ENCODE results near the gene NUP98.
A peak's percentile ranks its signal among the peaks of the same experiment; 100 is the strongest.

Gene NUP98

GRCh38 chr11:3809624-3809928 lies 12.2 kb upstream of the NUP98 start:
- Histone ChIP-seq H3K9me3 (ENCODE audit: severe bottlenecking) (no peaks in the 10 kb centered on the region), H3K36me3 (ENCODE audit: low read depth) (no peaks in the 10 kb centered on the region), H3K4me1 (ENCODE audit: insufficient read depth, poor library complexity, severe bottlenecking) (peaks cover 2% of the 10 kb centered on the region), H3K4me3 (ENCODE audit: severe bottlenecking) (no peak overlapping the region), H3K27ac (ENCODE audit: poor library complexity, severe bottlenecking) (no peak overlapping the region), H3K27me3 (ENCODE audit: insufficient read depth, poor library complexity, severe bottlenecking) (no peaks in the 10 kb centered on the region)
- no peak for TF ChIP-seq CTCF (IDR thresholded peaks at IDR 0.05; ENCODE audit: poor library complexity, severe bottlenecking)
- ATAC-seq (ENCODE audit: low read depth): no peak
- DNase-seq (ENCODE audit: low spot score): no peak

GRCh38 chr11:3808861-3809623 lies 11.7 kb upstream of the NUP98 start:
- Histone ChIP-seq H3K4me1 (ENCODE audit: insufficient read depth, poor library complexity, severe bottlenecking) (peaks cover 7% of the 10 kb centered on the region), H3K36me3 (ENCODE audit: low read depth) (no peaks in the 10 kb centered on the region), H3K27me3 (ENCODE audit: insufficient read depth, poor library complexity, severe bottlenecking) (no peaks in the 10 kb centered on the region), H3K27ac (ENCODE audit: poor library complexity, severe bottlenecking) (peak overlapping the region; percentile 28), H3K9me3 (ENCODE audit: severe bottlenecking) (no peaks in the 10 kb centered on the region), H3K4me3 (ENCODE audit: severe bottlenecking) (peak overlapping the region; percentile 64)
- peak; percentile 80 for ATAC-seq (ENCODE audit: low read depth)
- TF ChIP-seq CTCF (IDR thresholded peaks at IDR 0.05; ENCODE audit: poor library complexity, severe bottlenecking): peak; percentile 76
- DNase-seq (ENCODE audit: low spot score): no peak

- no peaks in the 10 kb centered on the region for H3K27me3 ChIP-seq (ENCODE audit: insufficient read depth, poor library complexity, severe bottlenecking)
- peak within 1 kb of the TSS; percentile 28 for H3K27ac ChIP-seq (ENCODE audit: poor library complexity, severe bottlenecking)
- DNase-seq (ENCODE audit: low spot score) (no peak), ATAC-seq (ENCODE audit: low read depth) (peak; percentile 60)
- TF ChIP-seq CTCF (IDR thresholded peaks at IDR 0.05; ENCODE audit: poor library complexity, severe bottlenecking): peak; percentile 52
- no peaks in the 10 kb centered on the region for H3K36me3 ChIP-seq (ENCODE audit: low read depth)
- H3K9me3 ChIP-seq (ENCODE audit: severe bottlenecking): no peaks in the 10 kb centered on the region
- peaks cover 11% of the 10 kb centered on the region for H3K4me1 ChIP-seq (ENCODE audit: insufficient read depth, poor library complexity, severe bottlenecking)
- H3K4me3 ChIP-seq (ENCODE audit: severe bottlenecking): peak within 1 kb of the TSS; percentile 64
Observed at GRCh38 chr11:3807909-3808860, 10.8 kb upstream of the NUP98 start, which contains the start of gene PGAP2. Gene PGAP2 (plus strand): TSS chr11:3808560. CDS start chr11:3811260, 2,700 bp downstream.

GRCh38 chr11:3803726-3804495 lies 6.6 kb upstream of the NUP98 start:
- Histone ChIP-seq H3K4me1 (ENCODE audit: insufficient read depth, poor library complexity, severe bottlenecking) (peaks cover 11% of the 10 kb centered on the region), H3K27me3 (ENCODE audit: insufficient read depth, poor library complexity, severe bottlenecking) (no peaks in the 10 kb centered on the region), H3K4me3 (ENCODE audit: severe bottlenecking) (no peak overlapping the region), H3K36me3 (ENCODE audit: low read depth) (no peaks in the 10 kb centered on the region), H3K27ac (ENCODE audit: poor library complexity, severe bottlenecking) (peak overlapping the region; percentile 54), H3K9me3 (ENCODE audit: severe bottlenecking) (no peaks in the 10 kb centered on the region)
- no peak for DNase-seq (ENCODE audit: low spot score)
- no peak for TF ChIP-seq CTCF (IDR thresholded peaks at IDR 0.05; ENCODE audit: poor library complexity, severe bottlenecking)
- ATAC-seq (ENCODE audit: low read depth): peak; percentile 75
